IMR-90 (cell line): ENCODE data around the gene ATP2B2. TPM values are rescaled to one million over a fixed set of nuclear protein-coding genes. Genes with fewer than 3 reads are reported as not detected.

Source experiments
- ATAC-seq: fragments of 200-7000 bp; cut with Tn5 transposase; 2 replicates; pipeline ENCODE4 v1.9.1; 2020; ENCODE audit warnings: low read depth, mild to moderate bottlenecking, moderate library complexity
- BruUV-seq: library from RNA; stranded (reverse); fragments of 400-500 nt; replicated peaks from 2 replicates; lab custom pipeline; 2021; lab: Mats Ljungman, UMichigan
- CTCF ChIA-PET: fragments of 300-600 bp; formaldehyde crosslinking; extraction: SDS; loops from one replicate; lab custom pipeline; 2021; ENCODE audit warnings: antibody characterized with exemption; lab: Yijun Ruan, JAX
- POLR2A ChIA-PET: fragments of 300-600 bp; sonication (Branson Sonifier 250); formaldehyde crosslinking; loops from one replicate; lab custom pipeline; 2022; ENCODE audit warnings: antibody characterized with exemption; ENCODE audit not compliant: unreplicated experiment; lab: Charles Lee
- DNase-seq: peaks from one replicate; pipeline ENCODE4 v3.0.0; 2013
- H2AFZ ChIP-seq: replicated peaks from 2 replicates; pipeline ENCODE3; 2013; ENCODE audit warnings: low read length, mild to moderate bottlenecking; ENCODE audit not compliant: poor library complexity
- H2AK5ac ChIP-seq: 2 replicates; pipeline ENCODE4 v1.6.1; 2013; ENCODE audit warnings: low read depth, low read length, inconsistent platforms
- H2AK9ac ChIP-seq: replicated peaks from 2 replicates; pipeline ENCODE3; 2013; ENCODE audit warnings: mild to moderate bottlenecking, low read depth, low read length, moderate library complexity; ENCODE audit not compliant: poor library complexity
- H2BK120ac ChIP-seq: 2 replicates; pipeline ENCODE4 v1.6.1; 2013; ENCODE audit warnings: low read depth, low read length, inconsistent platforms
- H2BK15ac ChIP-seq: 3 replicates; pipeline ENCODE4 v1.6.1; 2013; ENCODE audit warnings: low read depth, low read length, inconsistent platforms
- H2BK20ac ChIP-seq: 2 replicates; pipeline ENCODE4 v1.6.1; 2013; ENCODE audit warnings: low read depth, mild to moderate bottlenecking, inconsistent platforms, low read length, moderate library complexity
- H2BK5ac ChIP-seq: 2 replicates; pipeline ENCODE4 v1.6.1; 2013; ENCODE audit warnings: mild to moderate bottlenecking, low read depth, low read length, inconsistent platforms; ENCODE audit not compliant: poor library complexity, severe bottlenecking
- H3K14ac ChIP-seq: replicated peaks from 2 replicates; pipeline ENCODE4 v1.6.1; 2013; ENCODE audit warnings: low read depth, low read length, inconsistent platforms
- H3K18ac ChIP-seq: 2 replicates; pipeline ENCODE4 v1.6.1; 2013; ENCODE audit warnings: low read depth, low read length, control low read depth
- H3K23ac ChIP-seq: 2 replicates; pipeline ENCODE4 v1.6.1; 2013; ENCODE audit warnings: low read depth, low read length, inconsistent platforms
- H3K27ac ChIP-seq: 2 replicates; pipeline ENCODE4 v1.5.1; 2013; ENCODE audit warnings: mild to moderate bottlenecking, control low read depth, low read length; ENCODE audit not compliant: insufficient read depth
- H3K27me3 ChIP-seq: 2 replicates; pipeline ENCODE4 v1.6.1; 2013; ENCODE audit warnings: low read length; ENCODE audit not compliant: control insufficient read depth, insufficient read depth
- H3K36me3 ChIP-seq: 2 replicates; pipeline ENCODE4 v1.6.1; 2013; ENCODE audit warnings: low read length, mixed read lengths; ENCODE audit not compliant: control insufficient read depth, insufficient read depth
- H3K4ac ChIP-seq: 2 replicates; pipeline ENCODE4 v1.6.1; 2013; ENCODE audit warnings: low read depth, low read length, inconsistent platforms
- H3K4me1 ChIP-seq: 2 replicates; pipeline ENCODE4 v1.6.1; 2013; ENCODE audit warnings: low read length, mixed read lengths; ENCODE audit not compliant: control insufficient read depth, insufficient read depth
- H3K4me2 ChIP-seq: 2 replicates; pipeline ENCODE4 v1.6.1; 2013; ENCODE audit warnings: low read depth, mild to moderate bottlenecking, control low read depth, low read length, moderate library complexity
- H3K4me3 ChIP-seq: 2 replicates; pipeline ENCODE4 v1.5.1; 2013; ENCODE audit warnings: low read depth, mild to moderate bottlenecking, control low read depth, low read length, moderate library complexity; ENCODE audit not compliant: insufficient read depth
- H3K56ac ChIP-seq: 2 replicates; pipeline ENCODE4 v1.6.1; 2013; ENCODE audit warnings: low read length, inconsistent platforms; ENCODE audit not compliant: insufficient read depth; ENCODE audit errors: extremely low read depth
- H3K79me1 ChIP-seq, 2 experiments: 2 replicates each; pipeline ENCODE4 v1.6.1; 2013; ENCODE audit warnings: low read length in 2 of 2, inconsistent platforms in 1 of 2, low read depth in 1 of 2
- H3K9ac ChIP-seq: 2 replicates; pipeline ENCODE4 v1.6.1; 2013; ENCODE audit warnings: low read depth, low read length, control low read depth
- H3K9me1 ChIP-seq: 2 replicates; pipeline ENCODE4 v1.6.1; 2013; ENCODE audit warnings: low read length, inconsistent platforms; ENCODE audit not compliant: insufficient read depth
- H3K9me3 ChIP-seq: 2 replicates; pipeline ENCODE4 v1.6.1; 2013; ENCODE audit warnings: low read length; ENCODE audit not compliant: control insufficient read depth, insufficient read depth
- H4K20me1 ChIP-seq: 2 replicates; pipeline ENCODE4 v1.6.1; 2013; ENCODE audit warnings: low read length, inconsistent platforms; ENCODE audit not compliant: insufficient read depth
- H4K5ac ChIP-seq: 2 replicates; pipeline ENCODE4 v1.6.1; 2013; ENCODE audit warnings: mild to moderate bottlenecking, low read depth, low read length, control low read depth
- H4K8ac ChIP-seq, 2 experiments: 2 replicates each; pipeline ENCODE4 v1.6.1; 2013; ENCODE audit warnings: low read depth in 2 of 2, low read length in 2 of 2, control low read depth in 1 of 2, inconsistent platforms in 1 of 2
- H4K91ac ChIP-seq: 2 replicates; pipeline ENCODE4 v1.6.1; 2013; ENCODE audit warnings: low read depth, low read length, inconsistent platforms; ENCODE audit not compliant: insufficient read depth
- CEBPB ChIP-seq: IDR thresholded peaks from 2 replicates; pipeline ENCODE4 v1.6.1; 2012; ENCODE audit warnings: low read depth, low read length, improper control_type of control experiment
- CTCF ChIP-seq: conservative IDR thresholded peaks from 2 replicates; pipeline ENCODE4 v1.5.1; 2012; ENCODE audit warnings: mild to moderate bottlenecking, low read depth, low read length, improper control_type of control experiment
- FOS ChIP-seq: fragments of 150-350 bp; IDR thresholded peaks from 2 replicates; pipeline ENCODE4 v1.6.1; 2016; ENCODE audit warnings: low read depth, low read length
- MAZ ChIP-seq: IDR thresholded peaks from 2 replicates; pipeline ENCODE4 v1.6.1; 2012; ENCODE audit warnings: low read depth, mild to moderate bottlenecking, low read length, improper control_type of control experiment, moderate library complexity, borderline replicate concordance
- POLR2A ChIP-seq: IDR thresholded peaks from 2 replicates; pipeline ENCODE4 v1.6.1; 2012; ENCODE audit warnings: mild to moderate bottlenecking, low read depth, low read length
- SMC3 ChIP-seq: fragments of 150-350 bp; IDR thresholded peaks from 2 replicates; pipeline ENCODE4 v1.6.1; 2016; ENCODE audit warnings: low read depth, mild to moderate bottlenecking, antibody characterized with exemption, low read length, moderate library complexity
- USF2 ChIP-seq: fragments of 150-350 bp; IDR thresholded peaks from 2 replicates; pipeline ENCODE4 v1.6.1; 2017; ENCODE audit warnings: mild to moderate bottlenecking, antibody characterized with exemption, low read length, low read depth
- WGBS, 2 experiments: methylation state at CpG; one replicate each; pipeline versions ENCODE4 v1.1.5 to v1.1.7; 2013; ENCODE audit warnings: missing lambda C conversion rate in 2 of 2; ENCODE audit not compliant: insufficient read length in 1 of 2; ENCODE audit errors: extremely low coverage in 2 of 2; 5-methylcytosine and 5-hydroxymethylcytosine counted together
- dilution Hi-C: fragments of 300-500 bp; cut with HindIII; formaldehyde crosslinking; loops from one replicate; pipeline ENCODE4 v1.14.3; 2018; ENCODE audit warnings: low sequenced_read_pairs; ENCODE audit not compliant: unreplicated experiment
- in situ Hi-C: fragments of 300-500 bp; cut with MboI; formaldehyde crosslinking; loops from 3 replicates; pipeline ENCODE4 v1.14.3; 2019; ENCODE audit warnings: low sequenced_read_pairs, inconsistent platforms, mixed read lengths
- intact Hi-C: fragments of 100-400 bp; cut with micrococcal nuclease; formaldehyde crosslinking; loops from 2 replicates; pipeline ENCODE4 v1.10.0; 2022
- polyA plus RNA-seq, 3 experiments: library from polyadenylated mRNA; depleted of rRNA; stranded (reverse); fragments of >200 nt; gene quantifications; 2 replicates each; pipeline ENCODE4 v1.2.3, GENCODE V29; 2012; ENCODE audit warnings: low replicate concordance in 1 of 3
- total RNA-seq: library from RNA; depleted of rRNA; stranded (reverse); fragments of >200 nt; gene quantifications from 2 replicates; pipeline ENCODE4 v1.2.3, GENCODE V29; 2012

The ATP2B2 gene
- total and polyA plus RNA-seq, 2 of the 4 experiments (the other 2 are of a cell fraction) = under 0.01 to 0.02 TPM

- ChIA-PET CTCF (no interaction called here), POLR2A (no interaction called here)
- H2AFZ ChIP-seq = peak overlapping the region; percentile 17
- no peak overlapping the region for H2AK5ac ChIP-seq
- H3K9ac ChIP-seq = no peak overlapping the region
- H4K5ac ChIP-seq = no peak overlapping the region
- H3K4ac ChIP-seq = no peak overlapping the region
- no peak overlapping the region for H2BK120ac ChIP-seq
- H2BK5ac ChIP-seq = no peak overlapping the region
- TF ChIP-seq SMC3 = no peak
- no peak for TF ChIP-seq CEBPB
- TF ChIP-seq USF2 = no peak
- no peak for TF ChIP-seq FOS
- TF ChIP-seq POLR2A = no peak
- TF ChIP-seq MAZ = no peak
- no peak for TF ChIP-seq CTCF
- 44% methylated on average over 11 of the region's 25 CpGs; no CpG with 5 or more reads in 1 of the 2 experiments for WGBS, 2 experiments
- intact Hi-C loops (no loop called here), in situ Hi-C loops (no loop called here), dilution Hi-C loops (no loop called here)
- H4K20me1 ChIP-seq = no peaks in the 10 kb centered on the region
- no peak overlapping the region for H4K8ac ChIP-seq
- H3K4me1 ChIP-seq = no peaks in the 10 kb centered on the region
- H2BK20ac ChIP-seq = no peak overlapping the region
- no peak overlapping the region for H2BK15ac ChIP-seq
- H2AK9ac ChIP-seq = no peak overlapping the region
- no peaks in the 10 kb centered on the region for H3K9me3 ChIP-seq
- H3K4me3 ChIP-seq = no peak overlapping the region
- no peak overlapping the region for H3K18ac ChIP-seq
- no peaks in the 10 kb centered on the region for H3K79me1 ChIP-seq
- DNase-seq = no peak
- ATAC-seq = no peak
- no peak overlapping the region for H3K27ac ChIP-seq
- H4K91ac ChIP-seq = no peak overlapping the region
- BruUV-seq = no TSS peak
- no peak overlapping the region for H3K56ac ChIP-seq
- no peak overlapping the region for H3K23ac ChIP-seq
- H3K27me3 ChIP-seq = peaks cover 68% of the 10 kb centered on the region
- no peak overlapping the region for H3K14ac ChIP-seq
- no peak overlapping the region for H3K4me2 ChIP-seq
- no peaks in the 10 kb centered on the region for H3K9me1 ChIP-seq
- H3K36me3 ChIP-seq = no peaks in the 10 kb centered on the region
Measured at GRCh38 chr3:10504171-10505049, 976 bp downstream of the ATP2B2 start.
